SK-N-SH (cell line): ENCODE results near the gene GLCE. TPM values are rescaled to one million over a fixed set of nuclear protein-coding genes. Genes with fewer than 3 reads are reported as not detected.

Experiments
- CTCF ChIA-PET: fragments of 300-600, 350-600 bp; formaldehyde crosslinking; extraction: SDS; loops from one replicate; lab custom pipeline; 2021; lab: Yijun Ruan, JAX
- POLR2A ChIA-PET: fragments of 350-600 bp; sonication (Branson Sonifier 250); formaldehyde crosslinking; extraction: SDS; loops from one replicate; lab custom pipeline; 2020; ENCODE audit warnings: antibody characterized with exemption, inconsistent platforms; lab: Yijun Ruan, JAX
- DNase-seq: peaks from one replicate; pipeline ENCODE4 v3.0.0; 2012
- H2AFZ ChIP-seq: fragments of 200-600 bp; sonication (generic); 2 replicates; pipeline ENCODE4 v1.8.1; 2016; ENCODE audit warnings: antibody characterized with exemption, mild to moderate bottlenecking, low read depth
- H3F3A ChIP-seq: fragments of 200-600 bp; sonication (generic); replicated peaks from 2 replicates; pipeline ENCODE3; 2016; ENCODE audit warnings: antibody characterized with exemption, mild to moderate bottlenecking; ENCODE audit not compliant: insufficient read depth
- H3K27ac ChIP-seq, 2 experiments: fragments of 200-500 bp in 1 of 2; fragments of 200-600 bp in 1 of 2; sonication (Bioruptor generic) in 1 of 2; sonication (generic), shearing (Covaris generic) in 1 of 2; 2 replicates each; pipeline versions ENCODE4 v1.5.1 to v1.6.1; 2014 to 2016; ENCODE audit warnings: low read depth in 2 of 2, inconsistent platforms in 1 of 2, low read length in 1 of 2, mild to moderate bottlenecking in 1 of 2, mixed read lengths in 1 of 2
- H3K27me3 ChIP-seq: fragments of 200-600 bp; sonication (generic), shearing (Covaris generic); 2 replicates; pipeline ENCODE4 v1.6.1; 2016; ENCODE audit warnings: mixed run types; ENCODE audit not compliant: insufficient read depth
- H3K36me3 ChIP-seq, 2 experiments: fragments of 200-500 bp in 1 of 2; fragments of 200-600 bp in 1 of 2; sonication (Bioruptor generic) in 1 of 2; sonication (generic) in 1 of 2; replicated peaks in 1 of 2; 2 replicates each; pipeline versions ENCODE3 to v1.5.1; 2014 to 2016; ENCODE audit warnings: low read length in 1 of 2, mild to moderate bottlenecking in 1 of 2; ENCODE audit not compliant: insufficient read depth in 2 of 2, control insufficient read depth in 1 of 2
- H3K4me1 ChIP-seq, 2 experiments: fragments of 200-500 bp in 1 of 2; fragments of 200-600 bp in 1 of 2; sonication (Bioruptor generic) in 1 of 2; sonication (generic), shearing (Covaris generic) in 1 of 2; 2 replicates each; pipeline versions ENCODE4 v1.5.1 to v1.6.1; 2014 to 2016; ENCODE audit warnings: low read depth in 1 of 2, low read length in 1 of 2, mixed run types in 1 of 2; ENCODE audit not compliant: insufficient read depth in 2 of 2, control insufficient read depth in 1 of 2
- H3K4me2 ChIP-seq: fragments of 200-600 bp; sonication (generic), shearing (Covaris generic); 2 replicates; pipeline ENCODE4 v1.6.1; 2017; ENCODE audit warnings: mixed run types
- H3K4me3 ChIP-seq, 2 experiments: fragments of 200-500 bp in 1 of 2; fragments of 200-600 bp in 1 of 2; sonication (Bioruptor generic) in 1 of 2; sonication (generic), shearing (Covaris generic) in 1 of 2; 2 replicates each; pipeline versions ENCODE4 v1.5.1 to v1.8.1; 2014 to 2016; ENCODE audit warnings: low read depth in 2 of 2, inconsistent platforms in 1 of 2, low read length in 1 of 2, mild to moderate bottlenecking in 1 of 2, mixed read lengths in 1 of 2, moderate library complexity in 1 of 2
- H3K79me2 ChIP-seq: fragments of 200-600 bp; sonication (generic); 2 replicates; pipeline ENCODE4 v1.8.1; 2017; ENCODE audit warnings: mild to moderate bottlenecking; ENCODE audit not compliant: insufficient read depth
- H3K9ac ChIP-seq: fragments of 200-600 bp; sonication (generic); 2 replicates; pipeline ENCODE4 v1.6.1; 2017; ENCODE audit warnings: mixed run types
- H3K9me2 ChIP-seq: fragments of 200-600 bp; sonication (generic); 2 replicates; pipeline ENCODE4 v1.6.1; 2017; ENCODE audit warnings: mixed run types
- H3K9me3 ChIP-seq: fragments of 200-600 bp; sonication (generic); 2 replicates; pipeline ENCODE4 v1.6.1; 2017; ENCODE audit warnings: mixed run types, mild to moderate bottlenecking, moderate library complexity
- H4K20me1 ChIP-seq: fragments of 200-600 bp; sonication (generic); 2 replicates; pipeline ENCODE4 v1.6.1; 2017; ENCODE audit warnings: mild to moderate bottlenecking, mixed run types; ENCODE audit not compliant: insufficient read depth
- CHD2 ChIP-seq: fragments of 150-350 bp; IDR thresholded peaks from 2 replicates; pipeline ENCODE4 v1.6.1; 2018; ENCODE audit warnings: low read length; ENCODE audit not compliant: partially characterized antibody
- EP300 ChIP-seq, 2 experiments: IDR thresholded peaks; 2 replicates each; pipeline versions ENCODE4 v1.4.0 to v1.6.1; 2012; ENCODE audit warnings: borderline replicate concordance in 1 of 2, low read depth in 1 of 2, low read length in 1 of 2
- FOXJ3 ChIP-seq: sonication (generic); formaldehyde crosslinking; IDR thresholded peaks from 2 replicates; pipeline ENCODE4 v1.5.1; 2020; ENCODE audit warnings: mild to moderate bottlenecking, missing genetic modification reagents
- FOXM1 ChIP-seq: IDR thresholded peaks from 2 replicates; pipeline ENCODE4 v1.4.0; 2012; ENCODE audit warnings: low read depth, mild to moderate bottlenecking
- GABPA ChIP-seq: IDR thresholded peaks from 2 replicates; pipeline ENCODE4 v1.4.0; 2012; ENCODE audit warnings: low read depth, mild to moderate bottlenecking
- GATA2 ChIP-seq: sonication (generic); formaldehyde crosslinking; IDR thresholded peaks from 2 replicates; pipeline ENCODE4 v1.5.0; 2020; ENCODE audit warnings: mild to moderate bottlenecking, missing genetic modification reagents
- MEF2A ChIP-seq: IDR thresholded peaks from 2 replicates; pipeline ENCODE4 v1.4.0; 2012; ENCODE audit warnings: low read depth, borderline replicate concordance
- NRF1 ChIP-seq: IDR thresholded peaks from 2 replicates; pipeline ENCODE4 v1.6.1; 2012; ENCODE audit warnings: low read depth, mild to moderate bottlenecking, low read length
- POLR2AphosphoS5 ChIP-seq: IDR thresholded peaks from 2 replicates; pipeline ENCODE4 v1.6.1; 2012; ENCODE audit warnings: low read depth, low read length
- SMC3 ChIP-seq: IDR thresholded peaks from 2 replicates; pipeline ENCODE4 v1.6.1; 2012; ENCODE audit warnings: low read depth, low read length, improper control_type of control experiment
- TAF1 ChIP-seq: IDR thresholded peaks from 2 replicates; pipeline ENCODE4 v1.6.1; 2012; ENCODE audit warnings: low read depth, mild to moderate bottlenecking, low read length, moderate library complexity, borderline replicate concordance
- WGBS: methylation state at CpG from one replicate; pipeline ENCODE4 v1.1.6; 2017; ENCODE audit warnings: low lambda C conversion rate; 5-methylcytosine and 5-hydroxymethylcytosine counted together
- polyA plus RNA-seq, 3 experiments: library from polyadenylated mRNA; depleted of rRNA; stranded (reverse); fragments of >200 nt; gene quantifications; 2 replicates each; pipeline ENCODE4 v1.2.3, GENCODE V29; 2012
- TF ChIP-seq, protein P1 (sequence below): fragments of 200-600 bp; sonication (generic); IDR thresholded peaks from 2 replicates; pipeline ENCODE4 v1.6.1; 2017; ENCODE audit warnings: antibody characterized with exemption, mild to moderate bottlenecking, moderate library complexity
- TF ChIP-seq, protein P2 (sequence below): IDR thresholded peaks from 2 replicates; pipeline ENCODE4 v1.4.0; 2012; ENCODE audit warnings: low read depth
- TF ChIP-seq, protein P3 (sequence below): fragments of 150-350 bp; IDR thresholded peaks from 2 replicates; pipeline ENCODE4 v1.6.1; 2016; ENCODE audit warnings: mild to moderate bottlenecking, low read depth, low read length
- TF ChIP-seq, protein P4 (sequence below): IDR thresholded peaks from 2 replicates; pipeline ENCODE4 v1.4.0; 2012; ENCODE audit warnings: low read depth, borderline replicate concordance

Gene GLCE
- polyA plus RNA-seq, 1 of the 3 experiments (the other 2 are of a cell fraction) = 19.5 TPM

DNA sequence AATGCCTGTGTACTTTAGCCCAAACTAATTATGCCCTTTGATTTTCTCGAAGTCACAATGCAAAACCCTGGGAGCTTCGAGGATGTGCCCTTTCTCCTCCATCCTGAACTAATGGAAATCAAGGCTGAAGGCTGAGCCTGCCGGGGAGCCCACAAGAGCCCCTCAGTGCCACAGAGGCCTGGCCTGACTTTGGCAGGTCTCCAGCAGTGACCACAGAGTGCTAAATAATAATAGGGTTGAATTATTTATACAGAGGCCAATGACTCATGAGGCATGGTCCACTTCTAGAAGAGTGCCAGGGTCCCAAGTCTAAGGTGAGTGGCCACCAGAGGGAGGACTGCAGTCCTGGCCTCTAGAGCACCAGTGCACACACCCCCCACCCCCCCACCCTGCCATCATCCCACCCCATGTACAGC, 19.1 kb upstream of the GLCE start (continued):
- TF ChIP-seq, protein P1, sequence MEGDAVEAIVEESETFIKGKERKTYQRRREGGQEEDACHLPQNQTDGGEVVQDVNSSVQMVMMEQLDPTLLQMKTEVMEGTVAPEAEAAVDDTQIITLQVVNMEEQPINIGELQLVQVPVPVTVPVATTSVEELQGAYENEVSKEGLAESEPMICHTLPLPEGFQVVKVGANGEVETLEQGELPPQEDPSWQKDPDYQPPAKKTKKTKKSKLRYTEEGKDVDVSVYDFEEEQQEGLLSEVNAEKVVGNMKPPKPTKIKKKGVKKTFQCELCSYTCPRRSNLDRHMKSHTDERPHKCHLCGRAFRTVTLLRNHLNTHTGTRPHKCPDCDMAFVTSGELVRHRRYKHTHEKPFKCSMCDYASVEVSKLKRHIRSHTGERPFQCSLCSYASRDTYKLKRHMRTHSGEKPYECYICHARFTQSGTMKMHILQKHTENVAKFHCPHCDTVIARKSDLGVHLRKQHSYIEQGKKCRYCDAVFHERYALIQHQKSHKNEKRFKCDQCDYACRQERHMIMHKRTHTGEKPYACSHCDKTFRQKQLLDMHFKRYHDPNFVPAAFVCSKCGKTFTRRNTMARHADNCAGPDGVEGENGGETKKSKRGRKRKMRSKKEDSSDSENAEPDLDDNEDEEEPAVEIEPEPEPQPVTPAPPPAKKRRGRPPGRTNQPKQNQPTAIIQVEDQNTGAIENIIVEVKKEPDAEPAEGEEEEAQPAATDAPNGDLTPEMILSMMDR = peak; percentile 17; the same call in 1 of the 2 replicates
- TF ChIP-seq, protein P2, sequence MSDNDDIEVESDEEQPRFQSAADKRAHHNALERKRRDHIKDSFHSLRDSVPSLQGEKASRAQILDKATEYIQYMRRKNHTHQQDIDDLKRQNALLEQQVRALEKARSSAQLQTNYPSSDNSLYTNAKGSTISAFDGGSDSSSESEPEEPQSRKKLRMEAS = no peak
- TF ChIP-seq MEF2A = no peak

DNA sequence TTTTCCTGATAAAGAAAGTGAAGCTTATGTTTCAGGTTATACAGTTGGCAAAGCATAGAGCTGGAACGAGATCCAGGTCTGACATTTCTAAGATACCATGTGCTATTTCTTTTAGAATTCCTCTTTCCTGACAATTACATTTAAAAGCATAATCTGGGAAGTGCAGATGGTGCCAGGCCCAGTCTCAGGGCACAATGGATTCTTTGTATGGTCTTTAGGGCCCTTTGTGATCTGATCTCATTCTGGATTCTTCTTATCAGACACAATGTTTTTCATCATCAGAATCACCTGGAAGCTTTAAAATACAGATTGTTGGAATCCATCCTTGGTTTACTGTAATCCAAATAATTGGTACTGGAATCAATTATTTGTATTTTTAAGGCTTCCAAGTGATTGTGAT, 18.6 kb upstream of the GLCE start:
- H3K9me2 ChIP-seq = no peaks in the 10 kb centered on the region
- H3K36me3 ChIP-seq = no peaks in the 10 kb centered on the region
- H4K20me1 ChIP-seq = no peaks in the 10 kb centered on the region
- H3F3A ChIP-seq = no peaks in the 10 kb centered on the region
- no peak overlapping the region for H3K4me3 ChIP-seq
- 0 out of 4 replicates have a peak overlapping the region, but pooled peaks of 1 of the 2 experiments have one; percentile 19 for H3K27ac ChIP-seq
- no peaks in the 10 kb centered on the region for H3K9me3 ChIP-seq
- ChIA-PET CTCF (interaction anchor here (0.6 to 0.9 kb wide), 4 partner anchors 15 to 263 kb away, joined by 3 to 4 read pairs (median 3); no protein-coding TSS in a partner anchor), POLR2A (no interaction called here)
- H3K4me1 ChIP-seq = peaks cover 3 to 11% of the 10 kb centered on the region in 2 experiments; a peak in 1 of 4 replicates
- H2AFZ ChIP-seq = no peak overlapping the region
- H3K9ac ChIP-seq = no peak overlapping the region
- H3K27me3 ChIP-seq = no peaks in the 10 kb centered on the region; the same call in 1 of the 2 replicates
- 57% methylated on average over 1 of the region's 1 CpG for WGBS
- no peak overlapping the region for H3K4me2 ChIP-seq
- no peaks in the 10 kb centered on the region for H3K79me2 ChIP-seq
- no peak for TF ChIP-seq SMC3
- TF ChIP-seq POLR2AphosphoS5 = no peak
- no peak for TF ChIP-seq FOXM1
- no peak for TF ChIP-seq GABPA
- TF ChIP-seq NRF1 = no peak
- no peak for TF ChIP-seq GATA2 (CRISPR knock-in tag)
- no peak for TF ChIP-seq EP300 (IDR thresholded peaks at IDR 0.05; ENCODE audit: borderline replicate concordance in 1 of 2, low read depth in 1 of 2, low read length in 1 of 2)
- no peak for TF ChIP-seq FOXJ3
- no peak for TF ChIP-seq TAF1
- no peak for DNase-seq

DNA sequence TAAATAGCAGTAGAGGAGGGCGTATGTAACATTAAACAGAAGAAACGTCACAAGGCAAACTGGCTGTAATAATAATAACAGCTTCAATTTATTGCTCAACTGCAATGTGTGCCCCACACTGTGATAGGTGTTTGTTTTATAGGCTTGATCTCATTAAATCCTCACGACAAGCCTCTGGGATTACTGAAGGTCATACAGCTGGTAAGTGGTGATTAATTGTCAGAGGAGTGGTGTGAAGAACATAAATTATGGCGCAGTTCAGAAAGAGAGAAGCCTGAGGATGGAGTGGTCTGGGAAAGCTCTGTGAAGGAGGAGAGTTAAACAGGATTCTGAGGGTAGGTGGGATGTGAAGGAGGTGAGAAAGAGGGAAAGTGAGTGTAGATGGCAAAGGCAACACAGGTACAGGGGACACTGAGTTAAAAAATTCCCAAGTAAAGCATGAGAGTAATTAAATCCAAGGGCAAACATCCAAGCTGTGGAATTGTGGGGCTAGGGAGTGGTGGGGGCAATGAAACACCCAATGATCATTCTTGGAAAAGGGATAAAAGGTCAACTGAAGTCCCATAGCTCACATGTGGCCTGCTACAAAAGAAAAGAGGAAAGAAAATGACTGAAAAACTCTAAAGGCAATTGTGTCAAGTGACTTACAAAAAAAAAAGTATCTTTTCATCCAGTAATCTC, 16.5 kb upstream of the GLCE start:
- no peak overlapping the region for H3K27ac ChIP-seq
- no peaks in the 10 kb centered on the region for H3K36me3 ChIP-seq
- H3F3A ChIP-seq = no peaks in the 10 kb centered on the region
- H3K79me2 ChIP-seq = no peaks in the 10 kb centered on the region
- DNase-seq = no peak
- no peak overlapping the region for H3K4me2 ChIP-seq
- H3K27me3 ChIP-seq = no peaks in the 10 kb centered on the region; the same call in 1 of the 2 replicates
- no peaks in the 10 kb centered on the region for H4K20me1 ChIP-seq
- H3K9me3 ChIP-seq = no peaks in the 10 kb centered on the region
- no peaks in the 10 kb centered on the region for H3K9me2 ChIP-seq
- no peak overlapping the region for H2AFZ ChIP-seq
- no peak overlapping the region for H3K4me3 ChIP-seq
- ChIA-PET POLR2A (no interaction called here), CTCF (interaction anchor here (0.8 to 3.2 kb wide), 3 partner anchors 18 to 103 kb away, joined by 3 to 11 read pairs (median 4); no protein-coding TSS in a partner anchor)
- TF ChIP-seq, protein P3, sequence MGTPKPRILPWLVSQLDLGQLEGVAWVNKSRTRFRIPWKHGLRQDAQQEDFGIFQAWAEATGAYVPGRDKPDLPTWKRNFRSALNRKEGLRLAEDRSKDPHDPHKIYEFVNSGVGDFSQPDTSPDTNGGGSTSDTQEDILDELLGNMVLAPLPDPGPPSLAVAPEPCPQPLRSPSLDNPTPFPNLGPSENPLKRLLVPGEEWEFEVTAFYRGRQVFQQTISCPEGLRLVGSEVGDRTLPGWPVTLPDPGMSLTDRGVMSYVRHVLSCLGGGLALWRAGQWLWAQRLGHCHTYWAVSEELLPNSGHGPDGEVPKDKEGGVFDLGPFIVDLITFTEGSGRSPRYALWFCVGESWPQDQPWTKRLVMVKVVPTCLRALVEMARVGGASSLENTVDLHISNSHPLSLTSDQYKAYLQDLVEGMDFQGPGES = no peak
- TF ChIP-seq, protein P1 = no peak
- TF ChIP-seq, protein P4, sequence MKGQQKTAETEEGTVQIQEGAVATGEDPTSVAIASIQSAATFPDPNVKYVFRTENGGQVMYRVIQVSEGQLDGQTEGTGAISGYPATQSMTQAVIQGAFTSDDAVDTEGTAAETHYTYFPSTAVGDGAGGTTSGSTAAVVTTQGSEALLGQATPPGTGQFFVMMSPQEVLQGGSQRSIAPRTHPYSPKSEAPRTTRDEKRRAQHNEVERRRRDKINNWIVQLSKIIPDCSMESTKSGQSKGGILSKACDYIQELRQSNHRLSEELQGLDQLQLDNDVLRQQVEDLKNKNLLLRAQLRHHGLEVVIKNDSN = no peak
- TF ChIP-seq CHD2 = no peak
- H3K4me1 ChIP-seq = peaks cover 3 to 9% of the 10 kb centered on the region in 2 experiments; a peak in 1 of 4 replicates
- no peak overlapping the region for H3K9ac ChIP-seq
- 81% methylated on average over 4 of the region's 4 CpGs for WGBS
